Neuronal stem cell (in vitro differentiated cells): Measurements from ENCODE around the gene ELN.
A peak's percentile ranks its signal among the peaks of the same experiment; 100 is the strongest.

ENCODE experiments used
- DNase-seq: peaks from one replicate; pipeline ENCODE4 v3.0.0-alpha.2; 2013; ENCODE audit warnings: low spot score
- H2AFZ ChIP-seq: one replicate; pipeline ENCODE4 v1.6.1; 2013; ENCODE audit warnings: mild to moderate bottlenecking, low read length, inconsistent platforms
- H2AK5ac ChIP-seq: 2 replicates; pipeline ENCODE4 v1.6.1; 2013; ENCODE audit warnings: low read depth, mild to moderate bottlenecking, inconsistent platforms, low read length, moderate library complexity, mixed read lengths
- H2BK120ac ChIP-seq: 2 replicates; pipeline ENCODE4 v1.6.1; 2013; ENCODE audit warnings: low read depth, mild to moderate bottlenecking, inconsistent platforms, low read length, moderate library complexity, mixed read lengths
- H2BK12ac ChIP-seq: one replicate; pipeline ENCODE4 v1.6.1; 2013; ENCODE audit warnings: low read length, inconsistent platforms
- H2BK15ac ChIP-seq: 2 replicates; pipeline ENCODE4 v1.6.1; 2013; ENCODE audit warnings: mild to moderate bottlenecking, low read length, inconsistent platforms, mixed read lengths
- H2BK5ac ChIP-seq: one replicate; pipeline ENCODE4 v1.6.1; 2013; ENCODE audit warnings: inconsistent platforms, mild to moderate bottlenecking, low read length, moderate library complexity
- H3K14ac ChIP-seq: one replicate; pipeline ENCODE4 v1.6.1; 2013; ENCODE audit warnings: low read length, inconsistent platforms
- H3K18ac ChIP-seq: 2 replicates; pipeline ENCODE4 v1.6.1; 2013; ENCODE audit warnings: low read length, inconsistent platforms
- H3K23ac ChIP-seq: 2 replicates; pipeline ENCODE4 v1.6.1; 2013; ENCODE audit warnings: low read depth, mild to moderate bottlenecking, mixed read lengths, low read length, inconsistent platforms; ENCODE audit not compliant: poor library complexity
- H3K27ac ChIP-seq: replicated peaks from 3 replicates; pipeline ENCODE4 v1.5.1; 2013; ENCODE audit warnings: low read length, inconsistent platforms
- H3K27me3 ChIP-seq, 3 experiments: 2 replicates each; pipeline ENCODE4 v1.6.1; 2013; ENCODE audit warnings: low read length in 3 of 3, mild to moderate bottlenecking in 2 of 3, inconsistent platforms in 1 of 3, low read depth in 1 of 3, mixed read lengths in 1 of 3, moderate library complexity in 1 of 3; ENCODE audit not compliant: control insufficient read depth in 3 of 3, insufficient read depth in 3 of 3
- H3K36me3 ChIP-seq, 2 donors: replicated peaks in 1 of 2; 2 replicates each; pipeline ENCODE4 v1.6.1; 2013; ENCODE audit warnings: low read length in 2 of 2; ENCODE audit not compliant: control insufficient read depth in 2 of 2, insufficient read depth in 2 of 2
- H3K4ac ChIP-seq: 2 replicates; pipeline ENCODE4 v1.6.1; 2013; ENCODE audit warnings: inconsistent platforms, mild to moderate bottlenecking, low read length, moderate library complexity
- H3K4me1 ChIP-seq, 2 donors: 1 replicate in 1 of 2; 2 replicates in 1 of 2; pipeline ENCODE4 v1.6.1; 2013; ENCODE audit warnings: low read length in 2 of 2, low read depth in 1 of 2; ENCODE audit not compliant: control insufficient read depth in 2 of 2, insufficient read depth in 1 of 2
- H3K4me2 ChIP-seq: one replicate; pipeline ENCODE4 v1.6.1; 2013; ENCODE audit warnings: mild to moderate bottlenecking, low read length, inconsistent platforms; ENCODE audit not compliant: insufficient read depth, poor library complexity, severe bottlenecking
- H3K4me3 ChIP-seq, 2 donors: 2 replicates each; pipeline ENCODE4 v1.5.1; 2013; ENCODE audit warnings: low read length in 2 of 2, mild to moderate bottlenecking in 2 of 2, inconsistent platforms in 1 of 2, moderate library complexity in 1 of 2
- H3K79me1 ChIP-seq: one replicate; pipeline ENCODE4 v1.6.1; 2013; ENCODE audit warnings: low read depth, mild to moderate bottlenecking, inconsistent platforms, low read length, moderate library complexity
- H3K9ac ChIP-seq: one replicate; pipeline ENCODE4 v1.6.1; 2013; ENCODE audit warnings: mild to moderate bottlenecking, low read depth, low read length, inconsistent platforms; ENCODE audit not compliant: poor library complexity
- H3K9me3 ChIP-seq, 2 donors: replicated peaks in 1 of 2; 2 replicates each; pipeline versions ENCODE3 to v1.6.1; 2013; ENCODE audit warnings: low read length in 2 of 2, mild to moderate bottlenecking in 2 of 2, inconsistent platforms in 1 of 2, low read depth in 1 of 2, mixed read lengths in 1 of 2, moderate library complexity in 1 of 2; ENCODE audit not compliant: control insufficient read depth in 2 of 2, insufficient read depth in 1 of 2
- H4K8ac ChIP-seq: one replicate; pipeline ENCODE4 v1.6.1; 2013; ENCODE audit warnings: low read depth, mild to moderate bottlenecking, inconsistent platforms, low read length, moderate library complexity
- H4K91ac ChIP-seq: one replicate; pipeline ENCODE4 v1.6.1; 2013; ENCODE audit warnings: low read length, low read depth, mild to moderate bottlenecking, inconsistent platforms; ENCODE audit not compliant: poor library complexity
- WGBS, 2 donors: extraction: QIAGEN DNeasy Blood & Tissue Kit; methylation state at CpG; one replicate each; pipeline ENCODE4 v1.1.7; 2013; ENCODE audit warnings: missing lambda C conversion rate in 2 of 2, mixed read lengths in 1 of 2; ENCODE audit not compliant: insufficient read length in 2 of 2, insufficient replicate concordance in 1 of 2; ENCODE audit errors: extremely low coverage in 2 of 2; 5-methylcytosine and 5-hydroxymethylcytosine counted together

Gene ELN

GRCh38 chr7:74051193-74051592, 23.2 kb downstream of the ELN start:
- Histone ChIP-seq H2AFZ (no peak overlapping the region), H3K4ac (no peak overlapping the region), H2BK15ac (no peak overlapping the region), H3K18ac (peak overlapping the region; percentile 11), H4K91ac (no peak overlapping the region), H2BK120ac (no peak overlapping the region), H3K27me3 (no peaks in the 10 kb centered on the region), H3K4me2 (no peak overlapping the region), H3K9me3 (no peaks in the 10 kb centered on the region), H3K36me3 (no peaks in the 10 kb centered on the region), H2BK12ac (no peak overlapping the region), H2AK5ac (no peak overlapping the region), H2BK5ac (no peak overlapping the region), H3K9ac (no peak overlapping the region), H3K4me1 (peaks cover 0 to 2% of the 10 kb centered on the region in 2 donors), H3K27ac (no peak overlapping the region), H3K79me1 (peaks cover 3% of the 10 kb centered on the region), H3K14ac (no peak overlapping the region), H4K8ac (no peak overlapping the region), H3K23ac (no peak overlapping the region), H3K4me3 (no peak overlapping the region)
- WGBS, 2 donors = no CpG with 5 or more reads among the region's 10 CpGs
- DNase-seq = no peak

- Histone ChIP-seq H3K23ac (peak overlapping the region; percentile 12), H3K79me1 (peaks cover 3% of the 10 kb centered on the region), H3K9ac (no peak overlapping the region), H3K4me1 (peaks cover 0 to 2% of the 10 kb centered on the region in 2 donors), H2BK15ac (no peak overlapping the region), H3K4ac (no peak overlapping the region), H2BK5ac (no peak overlapping the region), H3K4me2 (no peak overlapping the region), H4K8ac (no peak overlapping the region), H2AK5ac (peak overlapping the region; percentile 37), H3K14ac (no peak overlapping the region), H3K27me3 (no peaks in the 10 kb centered on the region), H3K36me3 (no peaks in the 10 kb centered on the region), H2BK120ac (no peak overlapping the region), H2AFZ (no peak overlapping the region), H3K18ac (no peak overlapping the region), H3K9me3 (no peaks in the 10 kb centered on the region), H4K91ac (no peak overlapping the region), H2BK12ac (no peak overlapping the region), H3K27ac (no peak overlapping the region), H3K4me3 (no peak overlapping the region)
- WGBS, 2 donors = no CpG with 5 or more reads among the region's 16 CpGs
- DNase-seq = no peak
Measured at GRCh38 chr7:74051629-74052410, 23.8 kb downstream of the ELN start.

GRCh38 chr7:74052628-74053027, 24.7 kb downstream of the ELN start:
- no peak overlapping the region for H3K4ac ChIP-seq
- H2BK15ac ChIP-seq = no peak overlapping the region
- H4K8ac ChIP-seq = no peak overlapping the region
- H3K27me3 ChIP-seq = peaks cover 0 to 2% (median 0%) of the 10 kb centered on the region in 3 experiments
- no peaks in the 10 kb centered on the region for H3K36me3 ChIP-seq
- no peak overlapping the region for H3K18ac ChIP-seq
- no peak overlapping the region for H2BK120ac ChIP-seq
- H3K4me1 ChIP-seq = peaks cover 0 to 2% of the 10 kb centered on the region in 2 donors
- H3K79me1 ChIP-seq = peaks cover 3% of the 10 kb centered on the region
- H3K27ac ChIP-seq = no peak overlapping the region
- no peak overlapping the region for H4K91ac ChIP-seq
- H3K23ac ChIP-seq = no peak overlapping the region
- H3K14ac ChIP-seq = no peak overlapping the region
- no peak overlapping the region for H3K9ac ChIP-seq
- no peak overlapping the region for H2AK5ac ChIP-seq
- DNase-seq = no peak
- no peak overlapping the region for H2AFZ ChIP-seq
- H3K9me3 ChIP-seq = no peaks in the 10 kb centered on the region
- no peak overlapping the region for H3K4me3 ChIP-seq
- no peak overlapping the region for H2BK12ac ChIP-seq
- no peak overlapping the region for H3K4me2 ChIP-seq
- no peak overlapping the region for H2BK5ac ChIP-seq
- WGBS, 2 donors = no CpG with 5 or more reads among the region's 1 CpG

GRCh38 chr7:74053589-74054186, 25.7 kb downstream of the ELN start:
- Histone ChIP-seq H2BK5ac (no peak overlapping the region), H3K4me2 (no peak overlapping the region), H3K36me3 (no peaks in the 10 kb centered on the region), H3K27ac (no peak overlapping the region), H3K79me1 (no peaks in the 10 kb centered on the region), H2BK12ac (no peak overlapping the region), H2BK15ac (no peak overlapping the region), H3K27me3 (peaks cover 0 to 4% (median 0%) of the 10 kb centered on the region in 3 experiments), H2BK120ac (no peak overlapping the region), H3K4me3 (no peak overlapping the region), H2AK5ac (no peak overlapping the region), H3K18ac (no peak overlapping the region), H3K14ac (no peak overlapping the region), H2AFZ (no peak overlapping the region), H3K4me1 (peaks cover 0 to 2% of the 10 kb centered on the region in 2 donors), H3K9ac (no peak overlapping the region), H3K23ac (peak overlapping the region; percentile 32), H3K9me3 (no peaks in the 10 kb centered on the region), H4K91ac (no peak overlapping the region), H3K4ac (no peak overlapping the region), H4K8ac (no peak overlapping the region)
- WGBS, 2 donors = no CpG with 5 or more reads among the region's 3 CpGs
- DNase-seq = no peak
